UCSD-AML1 (cell line): Measurements from ENCODE around the gene ARVCF.

Source experiments
- DNase-seq: peaks from one replicate; lab custom pipeline; 2025; ENCODE audit not compliant: unreplicated experiment; lab: John Stamatoyannopoulos, UW

Gene ARVCF

GRCh38 chr22:19974935-19975706 is 41.5 kb downstream of the ARVCF start:
- DNase-seq = peak; percentile 46

GRCh38 chr22:19974268-19974861 is 42.3 kb downstream of the ARVCF start:
- DNase-seq = peak; percentile 47

GRCh38 chr22:19973551-19974267 is 42.9 kb downstream of the ARVCF start:
- no peak for DNase-seq

- DNase-seq = no peak
Measured at GRCh38 chr22:19972652-19973550, 43.7 kb downstream of the ARVCF start.

- DNase-seq = no peak
Measured at GRCh38 chr22:19972251-19972650, 44.4 kb downstream of the ARVCF start.

GRCh38 chr22:19971276-19972124 is 45.1 kb downstream of the ARVCF start:
- DNase-seq = no peak

GRCh38 chr22:19970479-19971275 is 45.9 kb downstream of the ARVCF start:
- peak; percentile 72 for DNase-seq

- DNase-seq = no peak
Measured at GRCh38 chr22:19970031-19970478, 46.6 kb downstream of the ARVCF start.

- no peak for DNase-seq
Measured at GRCh38 chr22:19969141-19969928, 47.3 kb downstream of the ARVCF start.

GRCh38 chr22:19968450-19968891 is 48.2 kb downstream of the ARVCF start:
- DNase-seq = no peak

- no peak for DNase-seq
Measured at GRCh38 chr22:19967850-19968449, 48.7 kb downstream of the ARVCF start.

GRCh38 chr22:19966908-19967750 is 49.5 kb downstream of the ARVCF start:
- no peak for DNase-seq

GRCh38 chr22:19965771-19966709 is 50.6 kb downstream of the ARVCF start:
- DNase-seq = no peak

- DNase-seq = no peak
Measured at GRCh38 chr22:19964701-19965386, 51.8 kb downstream of the ARVCF start.

GRCh38 chr22:19963863-19964642 is 52.6 kb downstream of the ARVCF start:
- no peak for DNase-seq
